HG03196 (cell line): ENCODE measurements around the gene ACP3.
"Not testable (repeated sequence)": the region's sequence is repeated elsewhere in the genome, so short reads cannot be mapped to it uniquely, and the experiment has no call there.

Source experiments
- ATAC-seq: cut with Tn5 transposase; IDR thresholded peaks from one replicate; pipeline ENCODE4 v1.9.1; 2021; ENCODE audit not compliant: unreplicated experiment

Gene ACP3

DNA sequence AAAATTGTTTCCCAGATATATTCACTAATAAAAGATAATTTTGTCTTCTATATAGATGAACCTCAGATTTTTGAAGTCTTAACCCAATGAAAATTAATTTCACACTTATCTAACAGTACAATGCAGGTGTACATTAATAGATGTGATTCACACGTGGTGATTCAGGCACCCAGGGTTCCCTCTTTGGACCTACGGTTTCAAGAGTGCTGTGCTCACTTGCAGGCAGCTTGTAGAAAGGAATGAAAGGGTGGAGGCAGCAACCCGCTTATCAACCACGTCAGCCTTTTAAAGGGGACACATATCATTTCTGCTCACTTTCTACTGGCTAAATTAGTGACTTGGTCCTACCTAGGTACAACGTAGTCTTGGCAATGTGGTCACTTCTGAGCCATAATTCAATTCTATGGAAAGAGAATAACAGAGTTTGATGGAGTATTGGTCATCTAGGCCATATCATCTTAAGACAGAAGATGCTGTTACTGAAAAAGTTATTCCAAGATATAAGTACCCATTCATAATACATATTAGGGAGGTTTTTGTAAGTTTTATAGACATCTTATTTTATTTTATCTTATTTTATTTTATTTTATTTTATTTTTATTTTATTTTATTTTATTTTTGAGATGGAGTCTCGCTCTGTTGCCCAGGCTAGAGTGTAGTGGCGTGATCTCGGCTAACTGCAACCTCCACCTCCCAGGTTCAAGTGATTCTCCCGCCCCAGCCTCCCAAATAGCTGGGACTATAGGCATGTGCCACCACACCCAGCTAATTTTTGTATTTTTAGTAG lies 37.9 kb downstream of the ACP3 start:
- no peak for ATAC-seq

DNA sequence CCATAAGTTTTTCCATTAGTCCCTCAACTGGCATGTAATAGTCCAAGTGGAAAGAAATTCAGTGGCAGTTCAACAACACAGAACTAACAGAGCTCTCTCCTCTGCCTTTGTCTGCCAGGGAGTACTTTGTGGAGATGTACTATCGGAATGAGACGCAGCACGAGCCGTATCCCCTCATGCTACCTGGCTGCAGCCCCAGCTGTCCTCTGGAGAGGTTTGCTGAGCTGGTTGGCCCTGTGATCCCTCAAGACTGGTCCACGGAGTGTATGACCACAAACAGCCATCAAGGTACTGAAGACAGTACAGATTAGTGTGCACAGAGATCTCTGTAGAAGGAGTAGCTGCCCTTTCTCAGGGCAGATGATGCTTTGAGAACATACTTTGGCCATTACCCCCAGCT lies 39.4 kb downstream of the ACP3 start:
- no peak for ATAC-seq

DNA sequence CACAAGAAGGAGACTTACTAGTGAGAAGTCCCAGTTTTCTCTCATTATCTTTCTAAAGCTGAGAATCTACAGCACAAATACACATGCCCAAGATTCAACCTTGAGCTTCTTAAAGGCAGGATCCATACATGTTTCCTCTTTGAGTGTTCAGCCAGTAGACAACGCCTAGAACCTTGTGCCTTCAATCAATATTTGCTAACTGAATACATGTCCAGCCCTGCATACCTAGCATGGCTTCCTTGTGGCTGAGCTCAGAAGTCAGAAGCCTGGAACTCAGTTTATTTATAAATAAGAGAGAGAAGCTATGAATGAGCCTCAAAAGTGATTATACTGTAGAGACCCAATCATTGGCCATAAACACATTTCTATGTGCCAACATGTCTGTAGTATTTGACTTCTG lies 43.5 kb downstream of the ACP3 start:
- no peak for ATAC-seq

DNA sequence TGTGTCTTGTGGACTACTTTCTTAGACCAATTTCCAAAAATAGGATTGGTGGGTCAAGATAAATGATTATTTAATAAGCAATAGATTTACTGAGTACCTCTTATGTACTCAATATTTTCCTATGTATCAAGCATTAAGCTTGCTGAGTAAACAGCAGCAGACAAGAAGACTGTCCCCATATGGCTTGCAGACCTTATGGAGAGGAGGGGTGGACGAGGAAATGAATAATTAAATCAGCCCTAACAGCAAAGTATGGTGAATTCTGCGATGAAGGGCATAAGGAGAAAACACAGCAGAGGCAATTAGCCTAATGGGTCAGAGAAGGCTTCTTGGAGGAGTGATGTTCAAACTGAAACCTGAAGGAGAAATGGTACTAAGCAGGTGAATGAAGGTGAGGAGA lies 45.1 kb downstream of the ACP3 start:
- no peak for ATAC-seq

DNA sequence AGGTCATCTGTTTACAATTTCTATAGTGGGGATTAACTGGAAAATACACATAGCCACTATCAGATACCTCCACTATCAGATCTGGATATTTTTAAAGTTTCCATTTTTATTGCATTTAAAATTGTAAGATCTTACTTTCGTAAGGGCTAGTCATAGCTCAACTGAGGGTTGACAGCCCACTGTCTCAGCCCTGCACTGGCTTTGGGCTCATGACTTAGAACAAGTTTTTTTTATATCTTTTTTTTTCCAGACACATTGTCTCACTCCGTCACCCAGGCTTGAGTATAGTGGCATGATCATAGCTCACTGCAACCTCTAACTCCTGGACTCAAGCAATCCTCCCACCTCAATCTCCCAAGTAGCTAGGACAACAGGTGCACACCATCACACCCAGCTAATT lies 51.3 kb downstream of the ACP3 start:
- ATAC-seq: no peak

DNA sequence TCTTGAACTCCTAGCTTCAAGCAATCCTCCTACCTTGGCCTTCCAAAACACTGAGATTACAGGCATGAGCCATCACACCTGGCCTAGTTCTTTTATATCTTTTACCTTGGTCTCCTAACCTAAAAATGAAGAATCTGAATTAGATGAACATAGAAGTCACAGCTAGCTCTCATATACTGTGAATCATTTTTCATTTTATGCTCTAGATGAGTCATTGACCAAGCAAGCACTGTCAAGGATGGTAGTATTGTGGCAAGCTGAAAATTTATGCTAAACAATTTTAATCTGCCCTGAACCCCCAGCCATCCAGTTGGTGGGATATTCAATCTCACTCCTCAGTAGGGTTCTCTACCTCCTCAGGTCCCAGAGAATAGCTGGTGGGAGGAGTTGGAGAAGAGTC lies 51.8 kb downstream of the ACP3 start:
- ATAC-seq: no peak

DNA sequence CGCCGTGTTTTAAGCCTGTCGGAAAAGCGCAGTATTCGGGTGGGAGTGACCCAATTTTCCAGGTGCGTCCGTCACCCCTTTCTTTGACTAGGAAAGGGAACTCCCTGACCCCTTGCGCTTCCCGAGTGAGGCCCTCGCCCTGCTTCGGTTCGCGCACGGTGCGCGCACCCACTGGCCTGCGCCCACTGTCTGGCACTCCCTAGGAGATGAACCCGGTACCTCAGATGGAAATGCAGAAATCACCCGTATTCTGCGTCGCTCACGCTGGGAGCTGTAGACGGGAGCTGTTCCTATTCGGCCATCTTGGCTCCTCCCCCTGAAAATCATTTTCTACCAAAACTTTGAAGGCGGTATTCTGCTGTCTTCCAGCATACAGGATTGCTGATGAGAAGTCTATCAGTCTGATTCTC lies 59.7 kb downstream of the ACP3 start:
- ATAC-seq: not testable (repeated sequence)

DNA sequence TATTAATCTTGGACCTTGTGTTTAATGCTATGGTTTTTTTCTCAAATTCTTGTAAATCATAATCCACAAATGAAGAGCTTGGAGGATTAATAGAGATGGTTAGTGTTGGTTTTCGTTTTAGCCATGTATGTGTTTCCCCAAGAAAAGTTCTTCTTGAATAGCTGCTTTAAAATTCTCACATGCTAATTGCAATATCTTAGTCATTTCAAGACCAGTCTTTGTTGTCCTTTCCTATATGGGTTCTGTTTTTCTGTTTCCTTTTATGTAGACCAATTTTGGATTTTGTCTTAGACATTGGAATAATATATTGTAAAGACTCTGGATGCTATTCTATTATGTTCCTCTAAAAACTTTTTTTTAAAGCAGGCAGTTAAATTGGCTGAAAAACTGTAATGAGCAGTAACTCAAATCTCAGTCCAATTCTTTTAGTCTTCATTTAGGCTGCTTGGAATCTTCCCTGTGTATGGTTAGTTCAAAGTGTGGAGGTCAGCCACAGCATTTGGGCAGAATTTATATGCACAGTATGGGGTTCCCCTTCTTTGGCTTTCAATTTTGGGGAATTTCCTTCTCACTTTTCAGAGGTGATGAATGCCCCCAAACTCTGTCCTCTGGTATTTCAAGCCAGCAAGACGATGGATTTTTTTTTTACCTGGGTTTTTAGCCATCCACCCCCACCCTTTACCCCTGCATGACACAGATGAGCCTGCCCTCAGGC lies 61.0 kb downstream of the ACP3 start:
- ATAC-seq: no peak

DNA sequence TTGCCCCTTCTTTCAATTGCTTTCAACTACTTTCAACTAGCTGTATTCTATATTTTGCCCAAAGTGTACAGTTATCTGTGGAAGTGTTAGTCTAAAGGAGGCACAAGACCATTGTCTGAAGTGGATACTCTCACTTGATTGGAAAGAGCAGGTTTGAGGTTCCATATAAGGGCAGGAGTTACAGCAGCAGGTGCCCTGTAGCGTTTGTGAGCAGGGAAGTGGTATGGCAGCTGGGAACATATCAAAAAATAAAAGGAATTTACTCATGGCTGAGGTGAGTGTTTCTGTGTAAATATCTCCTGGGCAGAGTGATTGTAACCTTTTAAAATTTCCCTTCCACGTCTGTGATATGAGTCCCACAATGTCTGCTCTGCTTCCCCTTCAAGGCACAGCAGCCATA lies 61.6 kb downstream of the ACP3 start:
- no peak for ATAC-seq

DNA sequence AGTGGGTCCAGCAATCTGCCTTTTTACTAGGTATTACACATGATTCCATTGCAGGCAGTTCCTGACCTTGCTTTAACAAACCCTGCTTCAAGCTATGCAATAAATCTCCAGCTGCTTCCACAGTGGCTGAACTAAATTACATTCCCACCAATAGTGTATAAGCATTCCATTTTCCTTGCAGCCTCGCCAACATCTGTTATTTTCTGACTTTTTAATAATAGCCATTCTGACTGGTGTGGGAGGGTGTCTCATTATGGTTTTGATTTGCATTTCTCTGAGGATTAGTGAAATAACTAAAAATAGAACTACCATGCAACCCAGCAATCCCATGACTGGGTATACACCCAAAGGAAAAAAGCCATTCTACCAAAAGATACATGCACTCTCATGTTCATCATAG lies 63.7 kb downstream of the ACP3 start:
- ATAC-seq: no peak

DNA sequence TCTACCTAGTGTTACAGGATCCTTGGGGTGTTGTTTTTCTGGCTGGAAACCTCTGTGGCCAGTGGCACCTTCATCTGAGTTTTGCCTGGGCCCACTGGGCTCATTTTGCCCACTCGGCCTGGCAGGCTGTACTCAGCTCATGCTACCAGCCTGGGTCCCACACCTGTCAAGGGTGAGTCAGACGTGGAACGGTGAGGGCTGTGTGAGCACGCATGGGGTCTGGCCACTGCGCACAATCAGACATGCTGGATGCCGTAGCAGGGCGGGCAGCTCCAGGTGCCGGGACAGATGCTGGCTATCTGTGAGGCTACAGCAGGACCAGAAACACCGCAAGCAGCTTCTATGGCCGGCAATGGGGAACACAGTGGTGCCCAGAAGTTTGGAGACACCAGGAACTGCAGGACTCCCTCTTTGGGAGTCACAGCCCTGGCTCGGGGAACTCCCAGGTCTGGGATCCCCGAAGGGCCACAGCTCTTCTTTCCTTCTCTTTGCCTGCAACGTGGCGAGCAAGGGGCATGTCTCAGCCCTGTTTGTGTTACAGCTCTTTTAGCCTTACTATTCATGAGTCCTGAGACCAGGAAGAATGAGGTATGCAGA lies 64.2 kb downstream of the ACP3 start:
- no peak for ATAC-seq

DNA sequence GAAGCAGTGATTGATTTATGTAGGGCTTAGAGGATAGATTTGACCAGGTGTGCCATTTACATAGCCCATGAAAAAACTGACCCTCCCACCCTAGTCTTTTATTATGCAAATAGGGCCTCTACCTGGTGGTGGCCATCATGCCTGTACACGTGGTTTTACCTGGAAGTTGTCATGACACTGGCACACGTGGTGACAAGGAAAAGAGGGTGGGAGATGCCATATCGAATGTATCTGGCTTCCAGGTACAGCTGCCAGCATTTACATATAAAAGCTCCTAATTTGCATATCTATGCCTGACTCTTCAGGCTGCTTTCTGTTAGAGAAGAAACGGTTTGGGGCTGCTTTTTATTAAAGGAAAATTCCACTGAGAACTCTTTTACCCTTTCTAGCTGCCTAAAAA lies 65.1 kb downstream of the ACP3 start:
- no peak for ATAC-seq

DNA sequence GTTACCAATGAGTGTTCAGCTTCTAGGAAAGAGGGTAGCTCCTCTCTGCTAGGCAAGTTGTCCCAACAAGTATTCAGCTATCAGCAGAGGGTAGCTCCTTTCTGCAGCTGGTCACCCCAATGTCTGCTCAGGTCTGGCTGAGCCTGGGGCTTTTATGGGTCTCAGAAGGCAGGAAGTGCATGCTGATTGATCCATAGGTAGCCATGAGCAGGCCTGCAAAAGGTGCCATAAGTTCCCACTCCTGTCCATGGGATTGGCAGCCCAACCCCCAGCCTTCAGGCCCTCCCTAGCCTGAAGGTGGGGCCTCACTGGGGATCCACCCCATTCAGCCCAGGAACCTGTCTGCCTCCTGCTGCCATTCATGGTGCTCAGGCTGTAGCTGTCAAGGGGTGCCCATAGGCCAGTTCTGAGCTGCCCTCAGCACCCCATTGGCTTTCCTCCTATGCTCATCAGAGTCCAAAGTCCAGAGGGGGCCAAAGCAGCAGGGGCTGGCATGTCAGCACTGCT lies 65.5 kb downstream of the ACP3 start:
- ATAC-seq: no peak

DNA sequence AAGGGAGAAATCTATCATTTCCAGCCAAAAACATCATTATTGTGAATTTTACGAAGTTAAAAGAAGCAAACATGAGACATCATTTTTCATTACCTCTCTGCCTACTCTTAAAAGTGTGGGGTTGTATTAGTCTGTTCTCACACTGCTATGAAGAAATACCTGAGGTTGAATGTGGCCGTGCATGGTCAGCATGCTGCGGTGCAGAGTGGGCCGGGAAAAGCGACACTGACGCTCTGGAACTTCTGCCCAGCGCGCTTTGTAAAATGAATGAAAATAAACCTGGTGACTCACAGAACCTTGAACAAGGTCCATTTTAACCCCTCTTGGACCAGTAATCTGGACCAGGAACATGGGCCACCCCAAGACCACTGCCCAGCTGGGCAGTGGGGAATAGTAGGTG lies 69.1 kb downstream of the ACP3 start:
- no peak for ATAC-seq

DNA sequence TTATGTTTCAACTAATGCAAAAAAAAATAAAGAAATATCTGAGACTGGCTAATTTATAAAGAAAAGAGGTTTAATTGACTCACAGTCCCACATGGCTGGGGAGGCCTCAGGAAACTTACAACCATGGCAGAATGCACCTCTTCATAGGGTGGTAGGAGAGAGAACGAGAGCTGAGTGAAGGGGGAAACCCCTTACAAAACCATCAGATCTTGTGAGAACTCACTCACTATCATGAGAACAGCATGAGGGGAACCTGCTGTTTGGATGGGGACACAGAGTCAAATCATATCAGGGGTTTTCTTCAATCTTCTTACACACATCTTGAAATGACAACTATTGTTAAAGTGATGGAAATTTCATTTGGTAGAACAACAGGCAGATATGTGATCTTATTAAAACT lies 75.5 kb downstream of the ACP3 start:
- ATAC-seq: not testable (repeated sequence)

DNA sequence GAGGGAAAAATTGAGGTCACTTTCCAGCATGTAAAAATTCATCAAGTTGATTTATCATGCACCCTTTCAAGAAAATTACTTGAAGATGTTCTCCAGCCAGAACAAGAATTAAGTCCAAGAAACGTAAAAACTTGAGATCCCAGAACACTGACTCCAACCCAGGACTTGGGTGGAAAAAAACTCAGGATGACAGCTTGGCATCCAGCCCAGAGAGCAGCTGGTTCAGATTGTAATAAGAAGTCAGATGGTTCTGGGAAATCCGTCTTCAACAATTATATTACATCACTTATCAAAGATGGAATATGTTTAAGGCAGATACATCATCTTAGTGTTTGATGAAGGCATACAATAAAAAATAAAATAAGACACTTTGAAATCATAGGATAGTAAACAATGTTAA lies 77.1 kb downstream of the ACP3 start:
- no peak for ATAC-seq

DNA sequence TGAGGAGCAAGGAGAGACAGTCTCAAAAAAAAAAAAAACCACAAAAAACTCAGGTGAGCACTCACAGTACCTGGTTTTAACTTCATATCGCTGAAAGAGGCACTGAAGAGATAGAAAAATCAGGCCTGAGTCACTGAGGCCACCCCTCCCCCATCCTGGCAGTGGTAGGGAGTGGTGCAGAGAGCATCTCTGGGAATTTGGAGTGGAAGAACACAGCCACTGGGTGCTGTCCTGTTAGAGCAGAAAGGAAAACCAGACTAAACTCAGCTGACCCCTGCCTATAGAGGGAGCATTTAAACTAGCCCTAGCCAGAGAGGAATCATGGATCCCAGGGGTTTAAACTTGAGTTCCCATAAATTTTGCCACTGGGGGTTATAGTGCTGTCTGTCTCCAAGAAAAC lies 77.9 kb downstream of the ACP3 start:
- ATAC-seq: no peak

DNA sequence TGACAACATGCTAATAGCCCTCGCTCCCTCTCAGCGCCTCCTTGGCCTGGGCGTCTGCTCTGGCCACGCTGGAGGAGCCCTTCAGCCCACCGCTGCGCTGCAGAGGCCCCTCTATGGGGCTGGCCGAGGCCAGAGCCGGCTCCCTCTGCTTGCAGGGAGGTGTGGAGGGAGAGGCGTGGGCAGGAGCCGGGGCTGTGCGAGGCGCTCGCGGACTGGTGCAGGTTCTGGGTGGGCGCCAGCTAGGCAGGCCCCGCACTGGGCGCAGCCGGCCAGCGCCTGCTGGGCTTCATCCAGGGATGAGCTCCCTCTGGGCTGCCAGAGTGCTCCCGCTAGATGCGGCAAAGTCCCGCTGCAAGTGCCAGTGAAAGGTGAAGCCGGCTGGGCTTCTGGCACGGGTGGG lies 79.0 kb downstream of the ACP3 start:
- no peak for ATAC-seq

DNA sequence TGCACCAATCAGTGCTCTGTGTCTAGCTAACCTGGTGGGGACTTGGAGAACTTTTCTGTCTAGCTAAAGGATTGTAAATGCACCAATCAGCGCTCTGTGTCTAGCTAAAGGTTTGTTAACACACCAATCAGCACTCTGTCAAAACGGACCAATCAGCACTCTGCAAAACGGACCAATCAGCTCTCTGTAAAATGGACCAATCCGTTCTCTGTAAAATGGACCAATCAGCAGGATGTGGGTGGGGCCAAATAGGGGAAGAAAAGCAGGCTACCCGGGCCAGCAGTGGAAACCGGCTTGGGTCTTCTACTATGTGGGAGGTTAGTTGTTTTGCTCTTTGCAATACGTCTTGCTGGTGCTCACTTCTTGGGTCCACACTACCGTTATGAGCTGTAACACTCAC lies 79.6 kb downstream of the ACP3 start:
- not testable (repeated sequence) for ATAC-seq

DNA sequence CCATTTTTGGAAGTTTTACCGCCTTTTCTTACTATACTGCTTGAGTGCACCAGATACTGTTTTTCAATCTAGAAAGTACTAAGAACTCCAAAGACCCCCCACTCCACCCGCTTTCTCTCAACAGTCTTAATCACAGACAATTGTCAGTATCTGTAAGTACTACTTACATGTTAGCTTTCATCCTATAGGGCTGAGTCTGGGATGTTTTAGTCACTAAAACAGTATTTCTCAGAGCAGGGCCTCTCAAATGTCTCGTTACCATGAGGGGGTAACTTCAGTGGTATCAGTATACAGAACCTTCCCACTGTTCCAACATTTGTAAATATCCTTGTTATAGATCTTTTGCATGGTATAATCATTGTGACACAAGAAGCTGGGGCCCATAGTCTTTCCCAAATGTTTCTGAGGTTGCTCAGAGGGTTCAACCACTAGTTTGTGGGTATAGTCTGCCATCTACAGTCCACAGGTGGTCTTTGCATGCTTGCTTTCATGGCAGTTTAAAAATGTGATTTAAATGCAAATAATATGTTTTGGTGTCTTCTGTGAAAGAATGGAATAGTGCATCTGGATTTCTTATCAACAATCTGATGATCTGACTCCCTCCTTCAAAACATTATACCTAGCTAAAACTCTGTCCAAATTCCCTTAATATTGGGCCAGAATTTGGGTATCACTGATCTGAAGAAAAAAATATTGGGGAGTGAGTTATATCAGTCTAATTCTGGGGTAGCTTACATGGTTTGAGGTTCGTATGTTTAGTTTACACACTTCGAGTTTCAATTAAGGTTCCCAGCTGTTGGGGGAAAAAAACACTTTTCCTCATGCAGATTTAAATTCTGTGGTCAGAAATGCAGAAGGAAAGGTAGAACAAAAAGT lies 82.1 kb downstream of the ACP3 start:
- ATAC-seq: no peak

DNA sequence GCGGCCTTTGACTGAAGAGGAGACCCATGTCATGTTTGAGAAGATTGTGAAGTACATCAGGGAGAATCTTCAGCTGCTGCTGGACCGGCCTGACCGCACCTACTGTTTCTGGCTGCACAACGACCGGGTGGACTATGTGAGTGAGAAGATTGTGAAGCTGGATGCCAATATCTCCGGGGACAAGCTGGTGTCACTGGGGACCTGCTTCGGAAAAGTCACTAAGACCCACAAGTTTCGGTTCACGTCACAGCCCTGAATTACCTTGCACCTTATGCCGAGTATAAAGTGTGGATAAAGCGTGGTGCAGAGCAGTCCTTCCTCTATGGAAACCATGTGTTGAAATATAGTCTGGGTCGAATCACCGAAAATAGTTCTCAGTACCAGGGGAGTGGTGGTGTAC lies 84.0 kb downstream of the ACP3 start:
- no peak for ATAC-seq
